Measurements from ENCODE around the gene BABAM2. TPM values are rescaled to one million over a fixed set of nuclear protein-coding genes. Genes with fewer than 3 reads are reported as not detected.

BABAM2 gene
- total and polyA plus RNA-seq, 10 of the 15 experiments (the other 5 are each of a cell fraction or from before 2014, with no cell fraction given), result 30.7 to 59.9 (median 44.5) TPM

DNA sequence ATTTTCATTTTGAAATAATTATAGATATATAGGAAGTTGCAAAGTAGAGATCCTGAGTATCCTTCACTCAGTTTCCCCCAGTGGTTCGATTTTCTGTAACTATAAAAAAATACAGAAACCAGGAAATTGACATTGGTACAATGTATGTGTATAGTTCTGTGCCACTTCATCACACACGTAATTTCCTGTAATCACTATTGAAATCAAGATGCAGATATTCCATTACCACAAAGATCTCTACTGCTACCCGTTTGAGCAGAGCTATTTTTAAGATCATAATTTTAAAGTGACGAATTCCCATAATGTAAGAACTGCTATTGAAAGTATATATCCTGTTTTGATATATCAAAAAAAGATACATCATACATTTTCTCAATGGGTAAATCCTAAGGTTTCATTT is 142.3 kb downstream of the BABAM2 start:
- Histone ChIP-seq H3K9ac (ENCODE audit: control insufficient read depth, insufficient read depth, low read length) (no peak overlapping the region), H3K4me3 (no peak overlapping the region), H3K9me3 (replicated peaks; ENCODE audit: control insufficient read depth, insufficient read depth, low read length) (no peaks in the 10 kb centered on the region), H4K20me1 (ENCODE audit: control insufficient read depth, insufficient read depth) (no peaks in the 10 kb centered on the region), H3K27ac (ENCODE audit: control insufficient read depth, insufficient read depth) (no peak overlapping the region), H3K27me3 (replicated peaks in 1 of 2; ENCODE audit: control insufficient read depth in 2 of 2, insufficient read depth in 2 of 2, low read length in 1 of 2) (no peaks in the 10 kb centered on the region), H3K36me3 (ENCODE audit: control insufficient read depth in 2 of 2, insufficient read depth in 2 of 2, low read length in 1 of 2) (no peaks in the 10 kb centered on the region), H3K4me2 (ENCODE audit: control insufficient read depth, insufficient read depth) (no peak overlapping the region), H2AFZ (ENCODE audit: control insufficient read depth, low read depth, low read length) (no peak overlapping the region), H3K79me2 (ENCODE audit: control insufficient read depth, insufficient read depth, low read length) (no peaks in the 10 kb centered on the region), H3K4me1 (ENCODE audit: control insufficient read depth, insufficient read depth, low read length) (no peaks in the 10 kb centered on the region)
- 50% methylated on average over 4 of the region's 4 CpGs for WGBS (ENCODE audit: insufficient coverage, insufficient replicate concordance, low lambda C conversion rate, missing lambda C conversion rate)
- no peak for FAIRE-seq
- intact Hi-C loops (cut with micrococcal nuclease; ENCODE audit: unreplicated experiment), result no loop called here
- no peak for ATAC-seq
- DNase-seq (ENCODE audit: low read depth, low spot score), result no peak
- TF ChIP-seq NFXL1 (IDR thresholded peaks at IDR 0.05; ENCODE audit: borderline replicate concordance), result no peak
- TF ChIP-seq JUND (IDR thresholded peaks at IDR 0.05; ENCODE audit: low read depth, low read length), result no peak
- TF ChIP-seq, protein P1, sequence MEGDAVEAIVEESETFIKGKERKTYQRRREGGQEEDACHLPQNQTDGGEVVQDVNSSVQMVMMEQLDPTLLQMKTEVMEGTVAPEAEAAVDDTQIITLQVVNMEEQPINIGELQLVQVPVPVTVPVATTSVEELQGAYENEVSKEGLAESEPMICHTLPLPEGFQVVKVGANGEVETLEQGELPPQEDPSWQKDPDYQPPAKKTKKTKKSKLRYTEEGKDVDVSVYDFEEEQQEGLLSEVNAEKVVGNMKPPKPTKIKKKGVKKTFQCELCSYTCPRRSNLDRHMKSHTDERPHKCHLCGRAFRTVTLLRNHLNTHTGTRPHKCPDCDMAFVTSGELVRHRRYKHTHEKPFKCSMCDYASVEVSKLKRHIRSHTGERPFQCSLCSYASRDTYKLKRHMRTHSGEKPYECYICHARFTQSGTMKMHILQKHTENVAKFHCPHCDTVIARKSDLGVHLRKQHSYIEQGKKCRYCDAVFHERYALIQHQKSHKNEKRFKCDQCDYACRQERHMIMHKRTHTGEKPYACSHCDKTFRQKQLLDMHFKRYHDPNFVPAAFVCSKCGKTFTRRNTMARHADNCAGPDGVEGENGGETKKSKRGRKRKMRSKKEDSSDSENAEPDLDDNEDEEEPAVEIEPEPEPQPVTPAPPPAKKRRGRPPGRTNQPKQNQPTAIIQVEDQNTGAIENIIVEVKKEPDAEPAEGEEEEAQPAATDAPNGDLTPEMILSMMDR (IDR thresholded peaks at IDR 0.05 in 2 of 3, conservative IDR thresholded peaks at IDR 0.05 in 1 of 3; ENCODE audit: control insufficient read depth in 2 of 3, extremely low read depth in 1 of 3, insufficient read depth in 1 of 3, low read depth in 3 of 3, low read length in 3 of 3), result no peak
- no peak for TF ChIP-seq LARP7 (IDR thresholded peaks at IDR 0.05)
- no peak for TF ChIP-seq ZNF217 (IDR thresholded peaks at IDR 0.05)
- no peak for TF ChIP-seq TAF1 (IDR thresholded peaks at IDR 0.05; ENCODE audit: borderline replicate concordance, low read depth, low read length)
- no peak for TF ChIP-seq POLR2A (IDR thresholded peaks at IDR 0.05; ENCODE audit: low read depth, low read length)
- no peak for TF ChIP-seq IKZF1 (conservative IDR thresholded peaks at IDR 0.05)
- no peak for TF ChIP-seq FOXK2 (IDR thresholded peaks at IDR 0.05)
- BruUV-seq (replicated peaks), result no TSS peak
- CTCF ChIA-PET, result no interaction called here
- in situ Hi-C loops (cut with MboI), result no loop called here
- POLR2A ChIA-PET, result no interaction called here
- RAD21 ChIA-PET (ENCODE audit: unreplicated experiment), result no interaction called here
- SMC1A ChIA-PET (ENCODE audit: uncharacterized antibody, unreplicated experiment), result no interaction called here
